T-helper 22 cell (primary cell): ENCODE results near the gene TMEM53.

Source experiments
- DNase-seq: peaks from one replicate; pipeline ENCODE4 v3.0.0-alpha.2; 2020; ENCODE audit warnings: low read depth

Gene TMEM53

DNA sequence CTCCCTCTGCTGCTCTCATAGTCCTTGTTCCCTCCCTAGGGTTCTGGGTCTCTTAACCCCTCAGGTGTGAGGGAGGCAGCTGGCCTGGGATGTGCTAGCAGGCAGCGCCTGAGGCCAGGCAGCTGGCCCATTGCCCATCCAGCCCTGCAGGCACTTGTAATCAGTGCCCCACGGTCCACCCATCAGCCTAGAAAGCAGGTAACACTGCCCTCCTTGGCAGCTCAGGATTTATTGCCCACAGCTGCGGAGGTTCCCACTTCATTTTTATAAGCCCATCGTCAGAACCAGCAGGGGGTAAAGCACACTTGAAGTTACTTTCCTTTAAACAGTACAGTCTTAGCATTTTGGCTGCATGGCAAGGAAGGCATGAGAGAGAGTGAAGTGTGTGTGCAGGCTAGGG lies 70.6 kb downstream of the TMEM53 start:
- DNase-seq: no peak
